ENCODE measurements around the gene INPP5E.

DNA sequence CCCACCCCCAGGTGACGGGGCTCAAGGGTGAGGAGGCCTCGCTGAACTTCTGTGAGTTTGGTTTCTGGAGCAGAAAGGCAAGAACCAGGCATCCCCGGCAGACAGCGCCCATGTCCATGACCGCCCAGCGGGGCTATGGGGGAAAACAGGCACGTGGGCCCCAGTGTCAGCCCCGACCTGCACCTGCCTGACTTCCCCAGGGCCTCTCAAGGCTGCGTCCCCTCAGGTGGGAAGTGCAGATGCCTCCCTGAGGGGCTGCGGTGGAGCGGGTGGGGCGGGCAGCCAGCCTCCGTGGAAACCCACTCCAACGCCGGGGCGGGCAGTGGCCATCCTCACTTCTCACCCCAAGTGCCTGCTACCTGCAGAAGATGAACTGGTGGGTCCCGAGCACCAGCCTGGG is 59.3 kb downstream of the INPP5E start:
- TF ChIP-seq, protein P1, sequence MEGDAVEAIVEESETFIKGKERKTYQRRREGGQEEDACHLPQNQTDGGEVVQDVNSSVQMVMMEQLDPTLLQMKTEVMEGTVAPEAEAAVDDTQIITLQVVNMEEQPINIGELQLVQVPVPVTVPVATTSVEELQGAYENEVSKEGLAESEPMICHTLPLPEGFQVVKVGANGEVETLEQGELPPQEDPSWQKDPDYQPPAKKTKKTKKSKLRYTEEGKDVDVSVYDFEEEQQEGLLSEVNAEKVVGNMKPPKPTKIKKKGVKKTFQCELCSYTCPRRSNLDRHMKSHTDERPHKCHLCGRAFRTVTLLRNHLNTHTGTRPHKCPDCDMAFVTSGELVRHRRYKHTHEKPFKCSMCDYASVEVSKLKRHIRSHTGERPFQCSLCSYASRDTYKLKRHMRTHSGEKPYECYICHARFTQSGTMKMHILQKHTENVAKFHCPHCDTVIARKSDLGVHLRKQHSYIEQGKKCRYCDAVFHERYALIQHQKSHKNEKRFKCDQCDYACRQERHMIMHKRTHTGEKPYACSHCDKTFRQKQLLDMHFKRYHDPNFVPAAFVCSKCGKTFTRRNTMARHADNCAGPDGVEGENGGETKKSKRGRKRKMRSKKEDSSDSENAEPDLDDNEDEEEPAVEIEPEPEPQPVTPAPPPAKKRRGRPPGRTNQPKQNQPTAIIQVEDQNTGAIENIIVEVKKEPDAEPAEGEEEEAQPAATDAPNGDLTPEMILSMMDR (IDR thresholded peaks at IDR 0.05) = no peak
- TF ChIP-seq POLR2AphosphoS5 (IDR thresholded peaks at IDR 0.05; ENCODE audit: insufficient read depth in 1 of 2, low read depth in 1 of 2) (no peak), POLR2A (IDR thresholded peaks at IDR 0.05) (no peak)

Measured in vagina (tissue), 2 donors.